Neutrophil (primary cell): ENCODE data around the gene MUSTN1.

Source experiments
- H3K27ac ChIP-seq: fragments of 200-600 bp; sonication (generic); 2 replicates; pipeline ENCODE4 v1.5.1; 2016; ENCODE audit warnings: mild to moderate bottlenecking, moderate library complexity
- H3K27me3 ChIP-seq: fragments of 200-600 bp; sonication (generic); 2 replicates; pipeline ENCODE4 v1.6.0; 2016; ENCODE audit warnings: mild to moderate bottlenecking
- H3K36me3 ChIP-seq: fragments of 200-600 bp; sonication (generic); 2 replicates; pipeline ENCODE4 v1.5.1; 2017
- H3K4me1 ChIP-seq, 2 experiments: fragments of 200-600 bp in 1 of 2; sonication (generic) in 1 of 2; 1 replicate in 1 of 2; 2 replicates in 1 of 2; pipeline versions ENCODE4 v1.5.1 to v1.6.1; 2013 to 2016; ENCODE audit warnings: low read depth in 1 of 2, low read length in 1 of 2, mild to moderate bottlenecking in 1 of 2, moderate library complexity in 1 of 2; ENCODE audit not compliant: control insufficient read depth in 1 of 2, insufficient read depth in 1 of 2
- H3K4me3 ChIP-seq, 2 experiments: fragments of 200-600 bp in 1 of 2; sonication (generic) in 1 of 2; 1 replicate in 1 of 2; 2 replicates in 1 of 2; pipeline ENCODE4 v1.5.1; 2013 to 2016; ENCODE audit warnings: low read depth in 1 of 2, low read length in 1 of 2, mild to moderate bottlenecking in 1 of 2, moderate library complexity in 1 of 2
- H3K9me3 ChIP-seq: fragments of 200-600 bp; sonication (generic); 2 replicates; pipeline ENCODE4 v1.5.1; 2016
- TF ChIP-seq, protein P1 (sequence below): fragments of 200-600 bp; sonication (generic); IDR thresholded peaks from 2 replicates; pipeline ENCODE4 v1.5.1; 2016; ENCODE audit warnings: antibody characterized with exemption

MUSTN1 gene

DNA sequence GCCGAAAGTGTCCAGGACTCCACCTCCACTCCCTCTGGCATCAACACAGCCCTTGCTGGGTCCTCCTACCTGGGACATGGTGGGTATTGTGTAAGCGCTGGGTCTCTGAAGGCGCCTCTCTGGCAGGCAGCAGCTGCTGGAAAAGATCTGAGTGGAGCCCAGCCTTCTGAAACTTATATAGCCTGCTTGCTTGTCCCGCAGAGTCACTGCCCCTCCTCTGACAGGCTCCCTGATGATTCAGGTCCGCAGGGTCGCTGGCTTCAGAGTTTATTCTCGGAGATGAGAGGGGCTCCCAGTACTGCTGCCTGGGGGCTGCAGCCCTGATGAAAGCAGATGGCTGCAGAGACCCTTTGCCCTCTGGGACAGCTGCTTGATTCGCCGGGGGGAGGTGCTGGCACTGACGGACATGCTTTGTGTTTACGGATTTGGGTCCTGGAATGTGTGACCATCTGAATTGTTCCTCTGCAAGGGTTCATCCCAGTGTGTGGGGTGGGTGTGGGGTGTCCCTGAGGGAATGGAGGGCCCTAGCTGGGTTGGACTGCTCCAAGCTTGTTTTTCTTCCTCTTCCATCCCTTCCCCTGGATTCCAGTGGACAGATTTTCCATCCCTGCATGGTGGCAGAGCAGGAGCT, at the start of gene MUSTN1:
Gene MUSTN1, minus strand, starts transcription at position 149 of the 631 bp plus-strand sequence. Its CDS starts 71 bp downstream, at position 78.
- Histone ChIP-seq H3K4me3 (no peak within 1 kb of the TSS), H3K4me1 (no peaks in the 10 kb centered on the region), H3K27ac (no peak within 1 kb of the TSS)

DNA sequence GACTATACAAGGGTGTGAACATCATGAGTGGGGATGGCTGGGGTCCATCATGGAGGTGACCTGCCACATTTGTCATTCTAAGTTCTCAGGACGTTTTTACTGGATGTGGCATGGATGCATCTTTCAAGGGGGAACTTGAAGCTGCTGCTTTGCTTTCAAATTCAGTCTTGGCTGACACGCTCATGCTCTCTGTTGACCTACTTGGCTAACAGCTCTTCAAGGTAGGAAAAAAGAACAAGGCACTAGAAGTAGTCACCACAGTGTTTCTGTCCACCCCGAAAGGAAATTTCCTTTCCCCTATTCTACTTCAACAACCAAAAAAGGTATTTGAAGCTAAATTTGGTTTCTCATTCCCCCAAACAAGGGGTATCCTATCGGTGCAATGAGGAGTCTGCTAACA, 47.6 kb upstream of the MUSTN1 start:
- Histone ChIP-seq H3K4me1 (peaks cover 1 to 3% of the 10 kb centered on the region in 2 experiments), H3K9me3 (no peaks in the 10 kb centered on the region), H3K27ac (no peak overlapping the region), H3K36me3 (peaks cover 24% of the 10 kb centered on the region), H3K27me3 (no peaks in the 10 kb centered on the region), H3K4me3 (no peak overlapping the region)
- TF ChIP-seq, protein P1, sequence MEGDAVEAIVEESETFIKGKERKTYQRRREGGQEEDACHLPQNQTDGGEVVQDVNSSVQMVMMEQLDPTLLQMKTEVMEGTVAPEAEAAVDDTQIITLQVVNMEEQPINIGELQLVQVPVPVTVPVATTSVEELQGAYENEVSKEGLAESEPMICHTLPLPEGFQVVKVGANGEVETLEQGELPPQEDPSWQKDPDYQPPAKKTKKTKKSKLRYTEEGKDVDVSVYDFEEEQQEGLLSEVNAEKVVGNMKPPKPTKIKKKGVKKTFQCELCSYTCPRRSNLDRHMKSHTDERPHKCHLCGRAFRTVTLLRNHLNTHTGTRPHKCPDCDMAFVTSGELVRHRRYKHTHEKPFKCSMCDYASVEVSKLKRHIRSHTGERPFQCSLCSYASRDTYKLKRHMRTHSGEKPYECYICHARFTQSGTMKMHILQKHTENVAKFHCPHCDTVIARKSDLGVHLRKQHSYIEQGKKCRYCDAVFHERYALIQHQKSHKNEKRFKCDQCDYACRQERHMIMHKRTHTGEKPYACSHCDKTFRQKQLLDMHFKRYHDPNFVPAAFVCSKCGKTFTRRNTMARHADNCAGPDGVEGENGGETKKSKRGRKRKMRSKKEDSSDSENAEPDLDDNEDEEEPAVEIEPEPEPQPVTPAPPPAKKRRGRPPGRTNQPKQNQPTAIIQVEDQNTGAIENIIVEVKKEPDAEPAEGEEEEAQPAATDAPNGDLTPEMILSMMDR = no peak

More for the DNA sequence above, at the start of gene MUSTN1:
- Histone ChIP-seq H3K36me3 (peaks cover 82% of the 10 kb centered on the region), H3K27me3 (no peaks in the 10 kb centered on the region), H3K9me3 (no peaks in the 10 kb centered on the region)
- TF ChIP-seq, protein P1 = no peak

DNA sequence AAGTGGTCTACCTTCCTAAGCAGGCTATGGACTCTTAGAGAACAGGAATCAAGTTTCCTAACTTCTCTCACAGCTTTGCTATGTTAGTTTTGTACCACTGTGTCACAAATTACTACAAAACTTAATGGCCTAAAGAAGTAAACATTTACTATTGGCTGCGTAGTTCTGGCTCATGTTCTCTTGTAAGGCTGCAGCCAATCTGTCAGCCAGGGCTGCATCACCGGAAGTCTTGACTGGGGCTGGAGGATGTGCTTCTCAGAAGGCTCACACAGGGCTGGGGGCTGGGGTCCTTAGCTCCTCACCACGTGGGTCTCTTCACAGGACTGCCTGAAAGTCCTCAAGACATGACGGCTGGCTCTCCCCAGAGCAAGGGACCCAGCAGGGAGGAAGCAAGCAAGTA, 47.1 kb upstream of the MUSTN1 start:
- peaks cover 24% of the 10 kb centered on the region for H3K36me3 ChIP-seq
- TF ChIP-seq, protein P1 = no peak
- no peaks in the 10 kb centered on the region for H3K9me3 ChIP-seq
- H3K4me1 ChIP-seq = peaks cover 7 to 8% of the 10 kb centered on the region in 2 experiments
- H3K27ac ChIP-seq = no peak overlapping the region
- no peaks in the 10 kb centered on the region for H3K27me3 ChIP-seq
- no peak overlapping the region for H3K4me3 ChIP-seq

DNA sequence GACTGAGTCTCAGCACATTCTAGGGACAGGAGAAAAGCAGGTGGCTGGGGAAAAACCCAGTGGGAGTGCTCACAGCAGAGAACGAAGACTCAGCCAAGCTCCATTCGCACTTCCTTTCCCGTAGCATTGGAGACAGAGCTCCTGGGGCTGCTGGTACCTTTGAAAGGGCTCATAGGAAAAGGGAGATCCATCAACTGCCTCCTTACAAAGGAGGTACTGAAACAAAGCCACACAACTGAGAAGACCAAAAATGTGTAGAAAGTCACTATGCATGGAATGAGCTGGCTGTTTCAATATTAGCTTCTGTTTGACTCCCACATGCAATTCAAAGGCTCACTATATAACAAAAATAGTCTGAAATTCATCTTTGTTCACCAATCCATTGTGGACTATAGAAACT, 45.7 kb upstream of the MUSTN1 start:
- no peak overlapping the region for H3K4me3 ChIP-seq
- peaks cover 9 to 21% of the 10 kb centered on the region in 2 experiments for H3K4me1 ChIP-seq
- no peaks in the 10 kb centered on the region for H3K9me3 ChIP-seq
- peaks cover 20% of the 10 kb centered on the region for H3K36me3 ChIP-seq
- H3K27ac ChIP-seq = no peak overlapping the region
- no peaks in the 10 kb centered on the region for H3K27me3 ChIP-seq
- TF ChIP-seq, protein P1 = no peak

DNA sequence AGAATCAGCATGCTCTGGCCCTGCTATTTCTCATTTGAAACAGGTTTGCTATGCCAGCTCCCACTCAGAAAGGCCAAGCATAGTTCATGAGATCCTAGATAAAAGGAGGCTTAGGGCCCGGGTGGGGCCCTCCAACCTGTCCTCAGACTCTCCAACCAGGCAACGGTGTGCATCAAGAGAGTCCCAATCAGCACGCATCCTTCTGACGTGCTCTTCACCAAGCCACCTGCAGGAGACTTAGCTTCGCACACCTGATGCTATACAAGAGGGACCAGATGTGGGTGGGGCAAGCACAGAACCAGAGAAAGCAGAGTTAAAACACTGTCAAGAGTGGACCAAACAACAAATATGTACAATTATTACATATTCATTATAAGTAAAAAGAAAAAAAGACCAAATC, 45.2 kb upstream of the MUSTN1 start:
- Histone ChIP-seq H3K27me3 (no peaks in the 10 kb centered on the region), H3K36me3 (peaks cover 18% of the 10 kb centered on the region), H3K9me3 (no peaks in the 10 kb centered on the region), H3K4me3 (no peak overlapping the region), H3K4me1 (peaks cover 9 to 24% of the 10 kb centered on the region in 2 experiments), H3K27ac (no peak overlapping the region)
- TF ChIP-seq, protein P1 = no peak
